AG08395 (cell line): Measurements from ENCODE around the gene CSNK1D.
"Not testable (repeated sequence)": the region's sequence is repeated elsewhere in the genome, so short reads cannot be mapped to it uniquely, and the experiment has no call there.

Experiments used
- DNase-seq: peaks from one replicate; pipeline ENCODE4 v3.0.0; 2012; ENCODE audit warnings: mixed read lengths, low spot score

CSNK1D gene

GRCh38 chr17:82274134-82275020 lies 877 bp upstream of the CSNK1D start:
- no peak for DNase-seq

- DNase-seq: no peak
These were observed 789 bp downstream of the CSNK1D start for GRCh38 chr17:82272495-82273326.

DNA sequence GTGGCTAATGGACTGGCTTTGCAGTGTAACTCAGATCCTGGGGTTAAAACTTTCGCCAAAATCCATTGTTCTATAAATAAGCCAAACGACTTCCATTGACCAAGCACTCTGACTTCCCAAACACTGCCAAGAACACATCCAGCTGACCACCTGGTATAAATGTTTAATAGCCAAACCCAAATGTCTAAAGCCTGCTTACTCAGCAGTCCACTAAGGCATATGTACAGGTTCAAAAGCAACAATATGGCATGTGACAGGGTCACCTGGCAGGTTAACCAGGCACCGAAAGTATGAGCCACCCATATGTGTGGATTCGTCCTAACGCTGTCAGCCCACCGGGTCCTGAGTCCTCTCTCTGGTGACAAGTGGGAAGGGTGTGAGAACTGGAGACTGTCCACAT lies 2.1 kb downstream of the CSNK1D start:
- DNase-seq: no peak

- no peak for DNase-seq
These were observed 2.8 kb downstream of the CSNK1D start for GRCh38 chr17:82270651-82271050.

DNA sequence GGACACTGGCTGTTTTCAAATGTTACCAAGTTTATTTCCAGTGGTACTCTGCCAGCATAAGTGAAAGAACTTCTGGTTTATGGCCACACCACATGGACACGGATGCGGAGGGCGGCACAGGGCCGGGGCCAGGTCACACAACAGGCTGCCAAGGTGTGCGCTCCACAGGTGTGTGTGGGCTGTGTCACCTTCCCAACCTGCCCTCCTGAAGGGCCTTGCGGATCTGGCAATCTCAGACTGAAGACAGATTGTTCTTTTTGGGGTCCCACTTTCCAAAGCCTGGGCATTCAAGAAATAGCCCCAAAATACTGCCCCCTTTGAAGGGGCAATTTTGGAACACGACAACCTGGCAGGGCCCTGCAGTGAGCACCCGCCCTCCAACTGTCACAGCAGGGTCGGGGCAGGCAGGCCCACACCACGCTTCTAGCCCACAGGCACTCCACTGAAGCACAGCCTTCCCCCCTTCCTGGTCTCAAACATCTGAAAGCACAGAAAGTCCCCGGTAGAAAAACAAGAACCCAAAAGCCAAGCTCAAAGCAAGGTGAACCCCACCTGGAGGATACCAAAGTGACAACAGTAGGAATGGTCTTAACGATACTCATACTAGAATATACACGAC lies 3.5 kb downstream of the CSNK1D start:
- no peak for DNase-seq

DNA sequence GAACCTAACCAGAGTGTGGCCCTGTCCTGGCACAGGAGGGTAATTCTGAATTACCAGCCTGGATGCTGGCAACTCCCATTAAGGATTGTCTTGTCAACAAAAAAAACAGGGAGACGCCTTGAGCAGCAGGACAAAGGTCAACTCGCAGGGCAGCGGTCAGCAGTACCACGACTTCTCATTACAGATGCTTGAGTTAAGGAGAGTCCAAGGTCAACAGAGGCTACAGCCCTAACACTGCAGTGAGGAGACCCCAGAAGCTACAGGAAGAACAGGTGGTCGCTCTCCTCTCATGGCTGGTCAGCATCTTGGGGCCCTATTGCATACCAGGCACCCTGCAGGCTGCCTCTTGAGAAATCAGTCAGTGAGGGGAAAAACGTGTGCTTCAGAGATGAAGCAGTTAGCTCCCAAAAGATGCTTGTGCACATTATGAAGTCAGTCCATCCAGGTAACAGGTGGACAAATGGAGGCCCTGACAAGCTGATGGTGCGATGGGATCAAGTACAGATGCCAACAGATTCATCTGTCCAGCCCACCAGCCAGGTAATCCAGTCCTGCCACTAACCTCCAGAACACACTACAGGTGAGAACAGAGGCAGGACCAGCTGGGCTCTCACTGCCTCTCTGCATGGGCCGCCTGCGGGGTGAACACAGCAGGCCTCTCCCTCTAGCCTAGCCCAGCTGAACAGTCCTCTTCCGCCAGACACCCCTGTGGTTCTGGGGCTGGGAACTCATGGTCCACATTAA lies 4.2 kb downstream of the CSNK1D start:
- DNase-seq: no peak

GRCh38 chr17:82267575-82268379 lies 5.7 kb downstream of the CSNK1D start:
- DNase-seq: peak; percentile 97

GRCh38 chr17:82266142-82266541 lies 7.4 kb downstream of the CSNK1D start:
- DNase-seq: no peak

GRCh38 chr17:82263641-82264040 lies 9.9 kb downstream of the CSNK1D start:
- no peak for DNase-seq

DNA sequence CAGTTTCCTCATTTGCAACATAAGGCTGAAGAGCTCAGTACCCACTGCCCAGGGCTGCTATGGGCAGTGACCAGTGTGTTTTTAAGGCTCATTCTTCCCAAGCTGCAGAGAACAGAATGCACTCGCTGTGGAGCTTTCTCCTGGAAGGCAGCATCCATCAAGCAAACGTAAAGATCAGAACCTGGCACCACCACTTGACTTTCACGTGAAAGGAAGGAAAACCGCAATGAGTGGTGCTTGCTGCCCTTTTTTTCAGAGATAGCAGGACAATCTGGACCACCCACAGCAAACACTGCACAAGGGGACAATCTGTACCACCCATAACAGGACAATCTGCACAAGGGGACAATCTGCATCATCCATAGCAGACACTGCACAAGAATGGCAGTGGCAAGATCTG lies 11.2 kb downstream of the CSNK1D start:
- no peak for DNase-seq

- not testable (repeated sequence) for DNase-seq
These were observed 13.2 kb downstream of the CSNK1D start for GRCh38 chr17:82259972-82260961.

DNA sequence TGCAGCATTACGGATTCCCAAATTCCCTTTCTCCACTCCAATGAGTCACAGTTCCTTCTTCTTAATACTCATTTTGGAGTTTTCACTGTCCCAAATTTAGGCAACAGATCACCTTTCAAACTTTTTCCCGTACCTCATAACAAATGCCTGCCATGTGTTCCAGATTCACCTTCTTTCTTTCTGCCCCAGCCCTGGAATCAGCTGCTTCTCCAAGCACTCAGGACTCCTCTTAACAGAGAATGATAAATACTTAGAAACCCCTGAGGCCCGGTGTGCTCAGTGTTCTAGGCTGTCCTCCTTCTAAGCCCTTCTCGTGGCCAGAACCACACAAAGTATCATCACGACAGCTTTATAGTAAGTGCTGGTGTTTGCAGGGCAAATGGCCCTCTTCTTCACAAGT lies 14.9 kb downstream of the CSNK1D start:
- no peak for DNase-seq

- DNase-seq: peak; percentile 62
These were observed 16.0 kb downstream of the CSNK1D start for GRCh38 chr17:82257473-82257872.

DNA sequence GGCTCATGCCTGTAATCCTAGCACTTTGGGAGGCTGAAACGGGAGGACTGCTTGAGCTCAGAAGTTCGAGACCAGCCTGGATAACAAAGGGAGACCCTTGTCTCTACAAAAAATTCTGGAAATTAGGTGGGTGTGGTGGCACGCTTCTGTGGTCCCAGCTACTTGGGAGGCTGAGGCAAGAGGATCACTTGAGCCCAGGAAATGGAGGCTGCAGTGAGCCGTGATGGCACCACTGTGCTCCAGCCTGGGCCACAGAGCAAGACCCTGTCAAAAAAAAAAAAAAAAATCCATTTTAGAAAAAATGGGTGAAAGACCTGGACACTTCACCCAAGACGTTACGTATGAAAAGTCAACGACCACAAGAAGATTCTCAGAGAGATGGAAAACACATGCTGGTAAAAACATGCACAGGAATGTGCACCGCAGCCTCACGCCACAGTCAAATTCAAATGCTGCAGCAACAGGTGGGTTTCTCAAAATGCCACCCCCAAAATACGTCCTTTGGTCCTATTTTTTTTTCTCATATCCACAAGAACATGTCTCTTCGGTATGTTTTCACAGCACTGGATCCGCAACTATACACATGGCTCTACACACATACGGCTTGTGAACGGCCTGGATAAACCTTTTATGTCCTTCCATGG lies 17.1 kb downstream of the CSNK1D start:
- no peak for DNase-seq

- no peak for DNase-seq
These were observed 18.0 kb downstream of the CSNK1D start for GRCh38 chr17:82255402-82255972.

DNA sequence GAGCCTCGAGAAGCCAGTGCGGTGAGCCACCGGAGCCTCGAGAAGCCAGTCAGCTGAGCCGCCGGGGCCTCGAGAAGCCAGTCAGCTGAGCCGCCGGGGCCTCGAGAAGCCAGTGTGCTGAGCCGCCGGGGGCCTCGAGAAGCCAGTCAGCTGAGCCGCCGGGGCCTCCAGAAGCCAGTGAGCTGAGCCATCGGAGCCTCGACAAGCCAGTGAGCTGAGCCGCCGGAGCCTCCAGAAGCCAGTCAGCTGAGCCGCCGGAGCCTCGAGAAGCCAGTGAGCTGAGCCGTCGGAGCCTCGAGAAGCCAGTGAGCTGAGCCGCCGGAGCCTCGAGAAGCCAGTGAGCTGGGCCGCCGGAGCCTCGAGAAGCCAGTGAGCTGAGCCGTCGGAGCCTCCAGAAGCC lies 18.8 kb downstream of the CSNK1D start:
- DNase-seq: not testable (repeated sequence)

GRCh38 chr17:82254096-82254495 lies 19.4 kb downstream of the CSNK1D start:
- DNase-seq: not testable (repeated sequence)

DNA sequence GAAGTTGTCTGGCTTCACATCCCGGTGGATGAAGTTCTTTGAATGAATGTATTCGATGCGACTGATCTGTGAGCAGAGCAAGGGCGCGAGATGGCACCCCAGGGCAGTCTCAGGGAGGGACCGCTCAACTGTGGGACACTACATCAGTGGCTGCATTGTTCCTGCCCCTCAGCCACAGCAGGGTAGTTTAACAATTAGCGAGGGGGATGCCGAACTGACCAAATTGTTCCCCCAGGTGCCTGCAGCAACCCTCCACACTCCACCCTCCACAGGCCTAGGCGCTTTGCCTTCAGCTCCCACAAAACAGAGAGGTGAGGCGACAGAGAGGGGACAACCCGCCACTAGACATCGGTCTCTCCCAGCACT lies 20.3 kb downstream of the CSNK1D start:
- DNase-seq: no peak
